Stomach (tissue), 9 donors: ENCODE data around the gene DKKL1. TPM values are rescaled to one million over a fixed set of nuclear protein-coding genes. Genes with fewer than 3 reads are reported as not detected.
A peak's percentile ranks its signal among the peaks of the same experiment; 100 is the strongest.

Experiments
- DNase-seq, 2 donors: peaks; one replicate each; pipeline versions ENCODE4 v3.0.0 to v3.0.0-alpha.2; 2013 to 2019
- H3K27ac ChIP-seq, 5 donors: fragments of 200-600 bp in 4 of 5; sonication (generic) in 4 of 5; one replicate each; pipeline ENCODE4 v1.5.1; 2013 to 2019; ENCODE audit warnings: mild to moderate bottlenecking in 1 of 5, moderate library complexity in 1 of 5
- H3K27me3 ChIP-seq, 3 donors: fragments of 200-600 bp; sonication (generic); one replicate each; pipeline ENCODE4 v1.5.1; 2017 to 2019; ENCODE audit warnings: mixed run types in 1 of 3
- H3K36me3 ChIP-seq, 4 donors: fragments of 200-600 bp; sonication (generic); 1 replicate in 3 of 4; 2 replicates in 1 of 4; pipeline ENCODE4 v1.5.1; 2016 to 2019
- H3K4me1 ChIP-seq, 4 donors: fragments of 200-600 bp; sonication (generic); one replicate each; pipeline ENCODE4 v1.5.1; 2016 to 2019
- H3K4me3 ChIP-seq, 4 donors: fragments of 200-600 bp; sonication (generic) in 3 of 4; one replicate each; pipeline ENCODE4 v1.5.1; 2016 to 2019; ENCODE audit warnings: mild to moderate bottlenecking in 1 of 4
- H3K9me3 ChIP-seq, 4 donors: fragments of 200-600 bp; sonication (generic); one replicate each; pipeline ENCODE4 v1.5.1; 2016 to 2019
- CTCF ChIP-seq, 7 experiments: fragments of 450-650 bp in 4 of 7; fragments of 200-600 bp in 3 of 7; sonication (generic) in 3 of 7; IDR thresholded peaks; one replicate each; pipeline ENCODE4 v1.5.1; 2016 to 2019; ENCODE audit warnings: antibody characterized with exemption in 7 of 7, control low read depth in 2 of 7, mild to moderate bottlenecking in 1 of 7
- EP300 ChIP-seq: sonication (generic); formaldehyde crosslinking; IDR thresholded peaks from one replicate; pipeline ENCODE4 v1.6.1; 2017; ENCODE audit warnings: antibody characterized with exemption
- POLR2A ChIP-seq, 4 donors: fragments of 450-650 bp; IDR thresholded peaks; one replicate each; pipeline ENCODE4 v1.6.1; 2016; ENCODE audit warnings: antibody characterized with exemption in 4 of 4, control low read depth in 2 of 4, mild to moderate bottlenecking in 1 of 4, moderate library complexity in 1 of 4
- POLR2AphosphoS5 ChIP-seq, 3 donors: sonication (generic); formaldehyde crosslinking; IDR thresholded peaks; one replicate each; pipeline ENCODE4 v1.6.1; 2016; ENCODE audit warnings: antibody characterized with exemption in 3 of 3
- WGBS, 5 donors: extraction: QIAGEN DNeasy Blood & Tissue Kit in 3 of 5; methylation state at CpG; one replicate each; pipeline versions ENCODE4 v1.1.5 to v1.1.7; 2013 to 2018; 5-methylcytosine and 5-hydroxymethylcytosine counted together
- intact Hi-C: fragments of 100-400 bp; cut with DNase I; formaldehyde crosslinking; loops from one replicate; pipeline ENCODE4 v1.15.1; 2023; ENCODE audit warnings: low total_unique reads
- polyA plus RNA-seq, 3 donors: library from polyadenylated mRNA; stranded (reverse); fragments of 200-250 nt; gene quantifications; one replicate each; pipeline ENCODE4 v1.2.3, GENCODE V29; 2013
- total RNA-seq, 5 donors: library from RNA; depleted of rRNA; stranded (reverse); fragments of >200 nt; gene quantifications; one replicate each; pipeline versions ENCODE4 v1.1.0 to v1.2.3, GENCODE V29; 2014 to 2016
- donor health status: healthy with polysubstance abuse.
- donor health status: Bipolar disorder and iron deficiency.
- donor health status: healthy.

The DKKL1 gene
- total and polyA plus RNA-seq, 8 donors, result 0.35 TPM; not detected in 7

GRCh38 chr19:49362048-49362928 is 1.4 kb upstream of the DKKL1 start, which contains the start of gene TEAD2:
Gene TEAD2, minus strand, starts transcription at chr19:49362416. Its CDS starts 2,341 bp downstream, at chr19:49360075.
- Histone ChIP-seq H3K27ac (peak within 1 kb of the TSS; percentile 82 to 95 (median 94)), H3K36me3 (peaks cover 0 to 26% (median 24%) of the 10 kb centered on the region in 4 donors), H3K9me3 (no peaks in the 10 kb centered on the region), H3K4me1 (peaks cover 16 to 54% (median 34%) of the 10 kb centered on the region in 4 donors), H3K27me3 (peaks cover 0 to 33% (median 9%) of the 10 kb centered on the region in 3 donors), H3K4me3 (peak within 1 kb of the TSS; percentile 63 to 82 (median 76))
- TF ChIP-seq POLR2AphosphoS5 (IDR thresholded peaks at IDR 0.05) (peak in 2 of 3 donors; percentile 47 to 67), EP300 (no peak)
- DNase-seq, result peak; percentile 73 to 92
- intact Hi-C loops, result no loop called here
- 0 to 1% (median 1%) methylated on average over 41 to 52 of the region's 52 CpGs for WGBS, 5 donors

GRCh38 chr19:49362929-49363267 is 779 bp upstream of the DKKL1 start:
- 0 to 1% (median 1%) methylated on average over 14 of the region's 14 CpGs for WGBS, 5 donors
- Histone ChIP-seq H3K36me3 (peaks cover 0 to 20% (median 18%) of the 10 kb centered on the region in 4 donors), H3K27ac (peak overlapping the region; percentile 78 to 95 (median 94)), H3K4me1 (peaks cover 16 to 49% (median 33%) of the 10 kb centered on the region in 4 donors), H3K4me3 (peak overlapping the region; percentile 63 to 82 (median 76)), H3K27me3 (peaks cover 0 to 33% (median 9%) of the 10 kb centered on the region in 3 donors), H3K9me3 (peaks cover 0 to under 1% (median 0%) of the 10 kb centered on the region in 4 donors)
- peak; percentile 30 to 80 for DNase-seq
- no peak for TF ChIP-seq POLR2A (IDR thresholded peaks at IDR 0.05)
- TF ChIP-seq EP300, result no peak
- TF ChIP-seq POLR2AphosphoS5 (IDR thresholded peaks at IDR 0.05), result no peak
- no peak for TF ChIP-seq CTCF (IDR thresholded peaks at IDR 0.05)
- intact Hi-C loops, result no loop called here

- TF ChIP-seq POLR2AphosphoS5 (IDR thresholded peaks at IDR 0.05), result no peak
- no peak for TF ChIP-seq CTCF (IDR thresholded peaks at IDR 0.05)
- no peak for TF ChIP-seq POLR2A (IDR thresholded peaks at IDR 0.05)
- no peak for TF ChIP-seq EP300
- peaks cover 0 to 7% (median 5%) of the 10 kb centered on the region in 4 donors for H3K36me3 ChIP-seq
- peaks cover 0 to 33% (median 9%) of the 10 kb centered on the region in 3 donors for H3K27me3 ChIP-seq
- peak overlapping the region; percentile 63 to 82 (median 76) for H3K4me3 ChIP-seq
- intact Hi-C loops, result no loop called here
- H3K27ac ChIP-seq, result peak overlapping the region in 4 of 5 donors; percentile 36 to 94 (median 74)
- peaks cover 16 to 49% (median 33%) of the 10 kb centered on the region in 4 donors for H3K4me1 ChIP-seq
- peak in 1 of 2 donors; percentile 29 for DNase-seq
- 65 to 75% (median 70%) methylated on average over 25 to 27 of the region's 27 CpGs for WGBS, 5 donors
- peaks cover 2 to 14% (median 7%) of the 10 kb centered on the region in 4 donors for H3K9me3 ChIP-seq
These were observed 533 bp downstream of the DKKL1 start for GRCh38 chr19:49364083-49364737.

GRCh38 chr19:49366110-49366509 is 2.4 kb downstream of the DKKL1 start:
- intact Hi-C loops, result no loop called here
- H3K36me3 ChIP-seq, result peaks cover 0 to 4% (median 0%) of the 10 kb centered on the region in 4 donors
- TF ChIP-seq POLR2AphosphoS5 (IDR thresholded peaks at IDR 0.05) (no peak), CTCF (IDR thresholded peaks at IDR 0.05) (no peak)
- peaks cover 16 to 32% (median 27%) of the 10 kb centered on the region in 4 donors for H3K4me1 ChIP-seq
- no peak overlapping the region for H3K4me3 ChIP-seq
- H3K27me3 ChIP-seq, result peaks cover 0 to 32% (median 9%) of the 10 kb centered on the region in 3 donors
- H3K9me3 ChIP-seq, result peaks cover 6 to 25% (median 18%) of the 10 kb centered on the region in 4 donors
- DNase-seq, result no peak
- no peak overlapping the region for H3K27ac ChIP-seq
